ENCODE measurements around the gene SORL1.

DNA sequence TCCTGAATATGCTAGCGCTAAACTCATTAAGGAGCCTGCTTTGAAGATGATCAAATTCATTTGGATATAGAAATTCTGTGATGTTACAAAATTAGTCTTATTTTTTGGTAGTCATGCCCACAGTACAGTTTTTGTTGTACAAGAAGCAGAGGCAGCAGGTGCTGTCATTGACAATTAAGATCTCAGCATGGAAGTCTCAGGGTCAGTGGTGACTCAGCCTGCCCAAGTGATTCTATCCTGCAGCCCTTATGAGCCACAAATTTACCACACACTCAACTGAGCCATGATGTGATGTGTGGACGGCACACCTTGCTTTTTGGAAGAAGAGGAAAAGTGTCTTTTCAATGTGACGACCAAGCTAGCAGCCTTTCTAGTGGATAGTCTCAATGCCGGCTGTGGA lies 154.2 kb downstream of the SORL1 start:
- TF ChIP-seq SUZ12 (IDR thresholded peaks at IDR 0.05) (no peak), LEF1 (IDR thresholded peaks at IDR 0.05; ENCODE audit: borderline replicate concordance) (no peak)
